Measurements from ENCODE around the gene PARD3.

PARD3 gene

GRCh38 chr10:34538281-34538829, 276.7 kb downstream of the PARD3 start:
- DNase-seq (ENCODE audit: low read depth in 3 of 3) = no peak

DNA sequence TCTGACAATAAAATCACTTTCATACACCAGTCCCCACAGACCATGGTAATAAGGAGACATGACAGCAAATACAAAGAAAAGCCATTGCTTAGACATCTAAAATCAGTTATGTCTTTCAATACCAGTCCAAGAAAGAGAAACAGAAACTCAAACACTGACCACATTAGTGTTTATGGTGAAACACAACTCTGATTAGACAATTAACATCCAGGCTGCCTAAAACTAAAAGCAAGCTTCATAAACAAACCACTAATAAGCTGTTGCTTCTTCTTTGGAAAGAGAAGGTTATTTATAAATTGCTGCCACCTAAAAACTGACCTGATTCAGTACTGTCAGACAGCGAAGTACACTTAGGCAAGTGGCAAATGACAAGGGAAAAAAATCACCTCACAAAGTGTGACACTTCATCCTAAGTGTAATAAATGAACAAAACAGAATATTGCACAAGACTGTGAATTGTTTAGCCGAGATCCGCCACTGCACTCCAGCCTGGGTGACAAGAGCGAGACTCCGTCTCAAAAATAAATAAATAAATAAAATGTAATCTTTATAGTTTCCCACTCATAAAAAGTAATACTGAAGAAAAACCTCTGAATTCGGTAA, 277.4 kb downstream of the PARD3 start:
- DNase-seq (ENCODE audit: low read depth in 3 of 3) = no peak

DNA sequence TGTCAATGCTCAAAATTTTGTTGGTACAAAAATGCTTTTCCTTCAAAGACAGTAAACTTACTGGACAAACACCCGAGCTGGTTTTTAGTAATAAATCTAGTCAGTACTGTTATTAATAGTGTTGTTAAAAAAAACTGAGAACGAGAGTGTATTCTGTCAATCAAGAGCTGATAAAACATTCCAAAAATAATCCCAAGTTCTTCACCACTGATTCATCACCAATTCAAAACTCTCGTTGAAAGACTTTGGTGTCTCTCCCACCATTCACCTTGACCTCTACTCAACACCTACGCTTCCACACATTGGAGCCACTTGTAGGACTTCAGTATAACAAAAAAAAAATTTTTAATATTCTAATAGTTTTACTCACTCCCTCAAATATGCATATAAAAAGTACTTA, 279.2 kb downstream of the PARD3 start:
- no peak for DNase-seq (ENCODE audit: low read depth in 3 of 3)

- no peak for DNase-seq (ENCODE audit: low read depth in 3 of 3)
Observed at GRCh38 chr10:34530778-34531177, 284.3 kb downstream of the PARD3 start.

DNA sequence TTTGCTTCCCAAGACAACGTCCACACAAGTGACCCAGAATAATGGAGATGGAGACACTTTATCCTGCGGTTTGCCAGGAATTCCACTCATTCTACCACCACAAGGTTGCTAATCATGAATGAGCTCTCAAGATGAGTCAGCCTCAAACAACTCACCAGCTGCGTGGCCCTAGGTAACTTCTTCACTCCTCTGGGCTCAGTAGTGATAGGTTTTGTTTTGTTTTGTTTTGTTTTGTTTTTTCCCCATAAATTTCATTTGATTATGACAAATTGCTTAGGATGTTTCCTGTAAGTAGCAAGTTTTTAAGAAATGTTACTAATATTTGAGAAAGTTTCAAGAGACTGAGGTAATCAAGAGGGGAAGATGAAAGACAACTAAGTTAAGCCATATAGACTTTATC, 286.8 kb downstream of the PARD3 start:
- no peak for DNase-seq (ENCODE audit: low read depth in 3 of 3)

DNA sequence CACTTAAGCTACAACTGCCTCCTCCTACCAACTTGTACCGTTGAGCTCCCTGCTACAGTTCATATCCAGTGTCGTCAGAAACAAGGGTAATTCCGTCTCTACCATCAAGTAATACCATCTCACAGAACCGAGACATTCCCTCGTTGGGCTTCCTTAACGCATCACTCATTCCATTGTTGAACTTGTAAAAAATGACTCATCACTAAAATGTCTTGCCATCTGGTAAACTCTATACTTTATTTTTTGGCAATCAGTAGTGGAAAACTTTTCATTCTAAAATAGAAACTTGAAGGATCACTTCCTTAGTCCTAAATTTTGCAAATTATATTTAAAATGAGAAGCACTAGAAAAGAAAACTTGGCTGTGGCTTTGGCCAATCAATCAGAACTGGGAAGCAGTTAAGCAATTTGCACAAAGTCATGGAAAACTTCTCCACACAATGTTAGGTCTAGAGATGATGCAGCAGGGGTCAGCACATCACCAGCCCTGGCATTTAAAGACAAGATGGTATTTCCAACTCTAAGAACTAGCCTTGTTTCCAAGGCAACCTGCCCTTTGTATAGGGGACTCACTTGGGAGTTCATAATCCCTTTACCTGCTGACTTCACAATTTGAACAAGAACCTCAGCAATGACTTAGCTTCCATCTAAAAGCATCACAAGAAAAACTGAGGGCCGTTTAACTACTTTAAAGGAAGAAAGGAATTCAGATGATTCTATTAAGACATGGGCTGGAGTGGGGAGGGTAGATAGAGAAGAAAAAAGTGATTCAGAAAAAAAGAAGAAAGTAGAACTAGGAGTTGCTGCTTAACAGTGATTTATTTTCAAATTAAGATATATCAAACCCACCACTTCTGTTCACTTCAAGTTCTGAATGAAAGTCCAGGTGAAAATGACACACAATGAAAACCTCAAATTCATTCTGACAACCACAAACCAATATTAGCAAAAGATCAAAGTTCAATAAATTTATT, 288.1 kb downstream of the PARD3 start:
- DNase-seq (ENCODE audit: low read depth in 3 of 3) = no peak

- DNase-seq (ENCODE audit: low read depth in 3 of 3) = no peak
Observed at GRCh38 chr10:34526186-34526585, 288.9 kb downstream of the PARD3 start.

GRCh38 chr10:34524369-34525091, 290.6 kb downstream of the PARD3 start:
- DNase-seq (ENCODE audit: low read depth in 3 of 3) = no peak

DNA sequence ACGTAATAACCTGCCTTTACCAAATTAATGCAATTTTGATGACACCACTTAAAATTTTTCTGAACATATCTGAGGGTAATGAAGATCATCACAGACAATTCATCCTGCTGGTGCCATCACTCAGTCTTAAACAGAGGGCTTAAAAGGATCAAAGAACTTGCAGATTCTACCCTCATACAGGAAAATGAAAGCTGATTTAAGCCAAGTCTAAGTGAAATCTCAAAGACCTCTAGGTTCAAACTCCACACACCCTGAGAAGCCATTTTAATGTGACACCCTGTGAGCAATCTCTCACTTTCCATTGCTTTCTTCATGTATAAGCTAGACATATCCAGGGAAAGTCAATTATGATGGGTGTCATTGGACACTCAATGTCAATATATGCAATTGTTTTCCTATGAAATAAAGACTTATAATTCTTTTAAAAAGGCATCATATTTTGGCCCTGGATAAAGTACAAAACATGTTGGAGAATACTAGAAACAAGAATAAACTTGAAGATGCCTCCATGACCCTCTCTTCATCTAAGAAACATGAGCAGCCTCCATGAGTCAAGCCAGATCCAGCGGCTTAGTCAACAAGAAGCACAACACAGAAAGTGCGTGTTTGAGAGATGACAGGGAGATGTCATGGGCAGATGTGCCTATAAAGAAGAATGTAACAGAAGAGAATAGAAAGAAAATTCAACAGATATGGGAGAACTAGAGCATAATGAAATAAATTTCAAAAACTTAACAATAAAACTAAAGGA, 291.9 kb downstream of the PARD3 start:
- no peak for DNase-seq (ENCODE audit: low read depth in 3 of 3)

DNA sequence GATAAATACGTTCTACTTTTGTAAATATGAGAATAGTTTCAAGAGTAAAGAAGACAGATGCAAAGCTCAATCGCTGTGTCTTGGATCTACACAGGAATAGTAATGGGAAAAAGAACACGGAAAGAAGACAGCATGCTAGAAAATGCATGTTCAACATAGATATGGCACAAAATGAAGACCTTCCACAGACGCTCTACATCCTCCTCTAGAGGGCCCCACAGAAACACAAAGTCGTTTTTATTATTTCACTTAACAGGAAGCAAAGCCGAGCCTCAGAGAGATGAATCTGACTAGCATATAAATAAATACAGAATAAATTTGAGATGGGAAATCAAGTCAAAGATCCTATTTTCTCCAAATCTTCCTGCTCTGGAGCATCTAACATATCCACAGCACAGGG, 292.6 kb downstream of the PARD3 start:
- DNase-seq (ENCODE audit: low read depth in 3 of 3) = no peak

GRCh38 chr10:34520510-34520909, 294.6 kb downstream of the PARD3 start:
- no peak for DNase-seq (ENCODE audit: low read depth in 3 of 3)

DNA sequence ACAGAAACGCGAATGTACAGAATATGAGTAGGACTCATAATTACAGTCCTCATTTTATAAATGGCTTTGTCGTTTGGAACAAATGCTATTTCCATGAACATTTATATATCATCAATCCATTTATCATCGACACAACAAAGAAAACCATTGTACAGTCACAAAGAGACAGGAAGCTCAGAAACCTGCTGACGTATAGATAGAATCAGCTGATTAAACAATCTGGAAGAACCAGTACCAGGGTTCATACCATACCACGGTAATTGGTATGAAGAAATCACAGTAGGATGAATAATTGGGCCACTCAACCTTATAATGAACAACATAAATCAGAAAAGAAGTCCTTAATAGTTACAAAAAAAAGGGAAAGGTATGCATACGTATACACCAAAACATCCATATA, 295.0 kb downstream of the PARD3 start:
- DNase-seq (ENCODE audit: low read depth in 3 of 3) = no peak

DNA sequence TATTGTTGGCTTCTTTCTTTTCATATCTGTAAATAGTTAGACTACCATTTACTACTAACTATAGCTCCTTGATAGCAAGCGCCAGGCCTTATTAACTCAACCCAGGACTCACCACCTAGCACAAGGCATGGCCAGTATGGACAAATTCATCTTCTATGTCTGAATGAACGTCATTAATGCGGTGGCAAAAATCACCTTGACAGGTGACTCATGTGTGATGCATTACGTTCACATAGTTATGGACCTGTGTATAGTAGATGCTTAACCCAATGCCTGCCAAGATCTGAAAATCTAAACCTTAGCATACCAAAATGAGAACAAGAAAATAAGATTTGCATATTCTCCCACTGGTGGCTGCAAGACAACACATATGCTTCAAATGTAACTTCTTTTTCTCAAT, 300.8 kb downstream of the PARD3 start:
- no peak for DNase-seq (ENCODE audit: low read depth in 3 of 3)

DNA sequence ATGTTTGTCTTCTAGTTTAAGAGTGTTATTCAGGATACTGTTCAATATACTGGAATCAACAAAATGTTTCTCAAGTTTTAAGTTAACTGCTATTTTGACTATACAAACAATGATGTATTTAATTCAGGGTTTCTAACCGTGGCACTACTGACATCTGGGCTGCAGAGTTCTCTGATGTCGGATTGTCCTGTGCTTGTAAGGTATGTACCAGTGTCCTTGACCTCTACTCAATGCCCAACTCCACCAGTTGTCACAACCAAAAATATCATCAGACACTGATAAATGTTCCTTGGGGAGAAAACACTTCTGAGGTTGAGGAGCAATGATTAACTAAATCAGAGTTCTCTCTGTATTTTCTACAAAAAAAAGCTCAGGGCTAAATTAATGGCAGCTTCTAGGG, 301.5 kb downstream of the PARD3 start:
- DNase-seq (ENCODE audit: low read depth in 3 of 3) = no peak

DNA sequence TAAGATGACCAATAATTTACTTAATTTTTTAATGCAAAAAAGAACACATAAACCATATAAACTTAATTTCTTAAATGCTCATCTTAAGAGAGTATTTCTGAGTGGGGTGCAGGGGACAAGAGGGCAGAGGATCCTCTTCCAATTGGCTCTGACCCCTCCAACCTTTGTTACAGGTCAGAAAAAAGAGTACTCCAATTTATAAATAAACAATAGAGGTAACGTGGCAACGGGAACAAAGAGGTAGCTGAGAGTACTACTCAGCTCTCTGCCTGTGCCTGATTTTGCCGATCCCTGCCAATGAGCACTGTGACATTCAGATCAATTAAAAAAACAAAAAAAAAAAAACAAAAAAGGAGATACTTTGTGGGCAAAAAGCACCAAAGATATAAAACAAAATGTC, 307.9 kb downstream of the PARD3 start:
- no peak for DNase-seq (ENCODE audit: low read depth in 3 of 3)

DNA sequence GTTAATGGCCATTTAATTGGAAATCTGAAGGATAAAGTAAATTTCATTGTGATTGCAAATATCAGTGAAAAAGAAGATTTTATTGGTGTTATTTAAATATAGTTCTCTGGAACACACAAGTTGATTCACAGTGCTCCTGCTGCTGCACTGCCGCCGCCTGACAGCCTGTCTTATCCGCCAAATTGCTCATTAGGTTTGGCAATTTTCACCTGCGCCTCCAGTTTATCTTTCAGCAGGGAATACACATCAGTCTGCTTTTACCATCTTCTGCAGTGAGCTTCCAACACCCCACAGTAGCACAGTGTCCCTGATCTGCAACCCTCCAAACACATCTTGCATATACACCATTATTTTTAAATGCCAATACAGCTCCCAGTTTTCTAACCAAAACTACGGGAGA, 308.3 kb downstream of the PARD3 start:
- DNase-seq (ENCODE audit: low read depth in 3 of 3) = no peak

DNA sequence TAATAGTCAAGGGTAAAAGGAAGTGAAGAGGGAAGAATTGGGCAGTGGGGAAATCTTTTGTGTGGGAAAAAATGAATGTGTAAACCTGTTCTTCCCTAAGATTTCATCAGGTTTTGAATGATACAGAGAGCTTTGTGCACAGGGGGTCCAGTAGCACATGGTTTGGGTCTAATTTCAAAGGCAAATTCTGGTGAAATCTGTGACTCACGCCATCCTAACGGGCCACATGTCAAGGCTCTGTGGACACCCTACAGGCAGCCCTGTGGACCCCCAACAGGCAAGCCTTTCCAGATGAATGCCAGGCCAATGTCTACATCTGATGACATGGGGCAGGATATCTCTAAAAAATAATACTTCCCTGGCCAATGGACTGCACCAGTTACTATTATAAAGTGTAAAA, 309.8 kb downstream of the PARD3 start:
- DNase-seq (ENCODE audit: low read depth in 3 of 3) = no peak

DNA sequence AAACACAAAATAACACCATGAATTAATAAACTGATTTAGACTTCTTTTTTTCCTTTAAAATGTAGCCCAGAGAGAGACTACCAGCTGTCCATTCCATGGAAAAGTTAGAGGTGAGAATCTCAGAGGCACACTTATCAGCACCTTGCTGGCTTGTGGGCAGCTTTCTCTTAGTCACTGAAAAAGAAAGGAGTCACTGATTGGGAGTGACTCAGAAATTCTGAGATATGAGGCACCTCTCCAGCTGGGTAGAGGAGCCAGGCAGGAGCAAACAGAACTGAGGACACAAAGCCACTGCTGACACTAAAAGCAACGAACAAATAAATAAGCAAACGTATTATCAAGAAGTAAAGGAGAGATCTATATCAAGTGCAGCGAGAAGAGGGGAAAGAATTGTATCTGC, 310.6 kb downstream of the PARD3 start:
- no peak for DNase-seq (ENCODE audit: low read depth in 3 of 3)

DNA sequence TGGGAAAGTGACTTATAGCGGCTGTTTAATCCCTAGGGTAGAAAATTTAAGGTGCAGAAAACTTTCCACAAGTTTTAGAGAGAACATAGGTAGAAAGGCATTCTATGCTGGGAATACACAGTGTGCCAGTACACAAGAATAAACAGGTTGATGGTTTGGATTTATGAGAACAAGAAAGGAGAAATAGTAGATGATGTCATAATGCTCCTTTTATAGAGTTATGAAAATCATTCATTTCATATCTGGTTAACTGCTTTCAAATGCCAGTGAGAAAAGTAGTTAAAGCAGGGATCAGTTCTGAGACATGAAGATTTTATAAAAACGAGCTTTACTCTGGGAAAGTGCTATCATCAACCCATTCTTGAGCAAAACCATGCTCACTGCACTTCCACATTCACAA, 311.4 kb downstream of the PARD3 start:
- no peak for DNase-seq (ENCODE audit: low read depth in 3 of 3)

GRCh38 chr10:34499612-34500279, 315.4 kb downstream of the PARD3 start:
- DNase-seq (ENCODE audit: low read depth in 3 of 3) = no peak

GRCh38 chr10:34498821-34499220, 316.3 kb downstream of the PARD3 start:
- no peak for DNase-seq (ENCODE audit: low read depth in 3 of 3)

Data from stimulated activated CD4-positive, alpha-beta T cell treated with anti-CD3 and anti-CD28 coated beads, TNF-alpha, amount 100 ng/mL, for 48 hours (primary cell).